PFSK-1 (cell line): ENCODE results near the gene KCNG2.

Experiments used
- FOXP2 ChIP-seq: optimal IDR thresholded peaks from 2 replicates; pipeline ENCODE3; 2011; ENCODE audit warnings: borderline replicate concordance, control low read depth, inconsistent platforms; ENCODE audit not compliant: insufficient read depth; ENCODE audit errors: extremely low read length, extremely low read depth
- POLR2AphosphoS5 ChIP-seq: IDR thresholded peaks from 2 replicates; pipeline ENCODE4 v1.6.1; 2012; ENCODE audit warnings: low read depth, mild to moderate bottlenecking, control low read depth, low read length, moderate library complexity
- SIN3A ChIP-seq: IDR thresholded peaks from 2 replicates; pipeline ENCODE4 v1.6.1; 2012; ENCODE audit warnings: mild to moderate bottlenecking, low read length, moderate library complexity, borderline replicate concordance; ENCODE audit not compliant: insufficient read depth
- TAF1 ChIP-seq: IDR thresholded peaks from 2 replicates; pipeline ENCODE4 v1.6.1; 2012; ENCODE audit warnings: low read length, control low read depth, borderline replicate concordance; ENCODE audit not compliant: insufficient read depth
- TF ChIP-seq, protein P1 (sequence below), 2 experiments: IDR thresholded peaks; 2 replicates each; pipeline versions ENCODE4 v1.6.1 to v1.8.0; 2011 to 2012; ENCODE audit warnings: low read depth in 2 of 2, low read length in 2 of 2, control low read depth in 1 of 2, inconsistent platforms in 1 of 2, mild to moderate bottlenecking in 1 of 2, moderate library complexity in 1 of 2; ENCODE audit not compliant: insufficient read depth in 1 of 2

Gene KCNG2

DNA sequence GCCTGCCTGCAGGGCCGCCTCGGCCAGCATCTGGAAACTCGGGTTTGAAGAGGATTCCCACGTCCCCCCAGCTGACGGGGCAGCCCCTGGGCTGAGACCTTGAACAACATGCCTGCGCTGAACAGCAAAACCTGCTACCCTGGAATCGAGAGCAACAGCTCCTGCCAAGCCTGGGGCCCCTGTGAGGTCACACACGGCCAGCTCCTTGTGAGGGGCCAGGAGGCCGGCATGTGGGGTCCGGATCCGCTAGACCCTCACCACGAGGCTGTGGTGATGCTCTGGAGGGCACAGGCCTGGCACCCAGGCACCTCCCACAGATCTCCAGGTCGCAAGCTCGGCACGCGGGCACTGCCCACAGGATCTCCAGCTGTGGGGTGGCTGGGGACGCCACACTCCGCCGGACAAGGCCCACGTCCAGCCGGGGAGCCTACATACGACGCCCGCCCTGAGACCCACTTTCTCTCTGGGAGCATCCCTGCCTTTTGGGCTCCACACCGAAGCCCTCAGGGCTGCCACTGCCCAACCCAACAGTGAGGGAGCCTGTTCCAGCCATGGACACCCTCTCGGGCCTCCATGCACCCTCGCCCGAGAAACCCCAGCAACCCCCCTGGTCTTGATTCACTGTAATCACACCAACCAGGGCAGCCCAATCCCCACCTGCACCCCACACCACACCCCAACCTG, 119.6 kb downstream of the KCNG2 start:
- TF ChIP-seq POLR2AphosphoS5 (no peak), FOXP2 (no peak)
- TF ChIP-seq, protein P1, sequence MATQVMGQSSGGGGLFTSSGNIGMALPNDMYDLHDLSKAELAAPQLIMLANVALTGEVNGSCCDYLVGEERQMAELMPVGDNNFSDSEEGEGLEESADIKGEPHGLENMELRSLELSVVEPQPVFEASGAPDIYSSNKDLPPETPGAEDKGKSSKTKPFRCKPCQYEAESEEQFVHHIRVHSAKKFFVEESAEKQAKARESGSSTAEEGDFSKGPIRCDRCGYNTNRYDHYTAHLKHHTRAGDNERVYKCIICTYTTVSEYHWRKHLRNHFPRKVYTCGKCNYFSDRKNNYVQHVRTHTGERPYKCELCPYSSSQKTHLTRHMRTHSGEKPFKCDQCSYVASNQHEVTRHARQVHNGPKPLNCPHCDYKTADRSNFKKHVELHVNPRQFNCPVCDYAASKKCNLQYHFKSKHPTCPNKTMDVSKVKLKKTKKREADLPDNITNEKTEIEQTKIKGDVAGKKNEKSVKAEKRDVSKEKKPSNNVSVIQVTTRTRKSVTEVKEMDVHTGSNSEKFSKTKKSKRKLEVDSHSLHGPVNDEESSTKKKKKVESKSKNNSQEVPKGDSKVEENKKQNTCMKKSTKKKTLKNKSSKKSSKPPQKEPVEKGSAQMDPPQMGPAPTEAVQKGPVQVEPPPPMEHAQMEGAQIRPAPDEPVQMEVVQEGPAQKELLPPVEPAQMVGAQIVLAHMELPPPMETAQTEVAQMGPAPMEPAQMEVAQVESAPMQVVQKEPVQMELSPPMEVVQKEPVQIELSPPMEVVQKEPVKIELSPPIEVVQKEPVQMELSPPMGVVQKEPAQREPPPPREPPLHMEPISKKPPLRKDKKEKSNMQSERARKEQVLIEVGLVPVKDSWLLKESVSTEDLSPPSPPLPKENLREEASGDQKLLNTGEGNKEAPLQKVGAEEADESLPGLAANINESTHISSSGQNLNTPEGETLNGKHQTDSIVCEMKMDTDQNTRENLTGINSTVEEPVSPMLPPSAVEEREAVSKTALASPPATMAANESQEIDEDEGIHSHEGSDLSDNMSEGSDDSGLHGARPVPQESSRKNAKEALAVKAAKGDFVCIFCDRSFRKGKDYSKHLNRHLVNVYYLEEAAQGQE (IDR thresholded peaks at IDR 0.05; ENCODE audit: insufficient read depth in 1 of 2, low read depth in 2 of 2, low read length in 2 of 2): no peak

DNA sequence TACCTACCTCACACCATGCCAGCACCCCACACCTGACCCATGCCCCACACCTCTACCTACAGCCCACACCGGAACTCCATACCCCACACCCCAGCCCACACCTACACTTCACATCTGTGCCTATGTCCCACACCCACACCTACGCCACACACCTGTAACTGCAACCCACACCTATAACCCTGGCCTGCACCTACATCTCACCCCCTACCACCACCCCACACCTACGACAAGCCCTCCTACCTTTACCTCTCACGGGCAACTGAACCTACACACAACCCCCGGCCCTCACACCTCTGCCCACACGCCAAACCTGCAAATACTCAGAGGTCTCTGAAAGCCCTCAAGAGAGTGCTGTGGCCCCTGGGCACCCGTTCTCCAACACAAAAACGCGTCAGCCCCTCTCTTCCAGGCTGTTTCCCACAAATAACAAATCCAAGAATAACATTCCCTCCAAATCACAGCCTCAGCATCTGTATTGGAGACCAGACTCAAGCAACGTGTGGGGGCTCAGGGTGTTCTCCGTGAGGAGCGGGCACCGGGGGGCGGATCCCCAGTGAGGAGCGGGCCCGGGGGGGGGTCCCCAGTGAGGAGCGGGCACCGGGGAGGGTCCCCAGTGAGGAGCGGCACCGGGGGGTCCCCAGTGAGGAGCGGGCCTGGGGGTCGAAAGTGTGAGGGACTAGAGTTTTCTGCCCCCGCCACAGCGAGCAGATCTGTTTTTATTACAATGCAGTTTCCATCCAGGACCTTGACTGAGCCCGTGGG, 120.3 kb downstream of the KCNG2 start:
- TF ChIP-seq, protein P1 (IDR thresholded peaks at IDR 0.05; ENCODE audit: insufficient read depth in 1 of 2, low read depth in 2 of 2, low read length in 2 of 2): no peak
- TF ChIP-seq FOXP2: no peak
- TF ChIP-seq POLR2AphosphoS5: no peak
- TF ChIP-seq SIN3A: no peak
- no peak for TF ChIP-seq TAF1

DNA sequence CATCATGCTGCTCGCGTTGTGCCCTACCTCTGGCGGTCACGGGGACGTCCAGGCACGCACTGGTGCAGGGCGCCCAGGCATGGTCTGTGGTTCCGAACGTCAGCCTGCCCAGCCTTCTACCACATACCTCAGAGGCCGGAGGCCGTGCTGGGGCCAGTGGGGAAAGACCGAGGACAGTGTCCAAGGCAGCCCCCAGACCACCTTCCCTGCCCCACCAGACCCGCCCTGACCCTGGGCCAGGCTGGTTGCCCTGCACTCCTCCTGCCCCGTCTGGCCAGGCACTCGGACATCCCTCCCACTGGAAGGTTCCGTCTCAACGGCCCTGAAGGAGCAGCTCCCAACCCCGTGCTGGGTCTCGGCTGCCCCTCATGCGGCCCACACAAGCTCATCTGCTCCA, 120.9 kb downstream of the KCNG2 start:
- TF ChIP-seq POLR2AphosphoS5: no peak
- TF ChIP-seq, protein P1 (IDR thresholded peaks at IDR 0.05; ENCODE audit: insufficient read depth in 1 of 2, low read depth in 2 of 2, low read length in 2 of 2): no peak
- TF ChIP-seq TAF1: no peak
- TF ChIP-seq FOXP2: no peak
- no peak for TF ChIP-seq SIN3A

DNA sequence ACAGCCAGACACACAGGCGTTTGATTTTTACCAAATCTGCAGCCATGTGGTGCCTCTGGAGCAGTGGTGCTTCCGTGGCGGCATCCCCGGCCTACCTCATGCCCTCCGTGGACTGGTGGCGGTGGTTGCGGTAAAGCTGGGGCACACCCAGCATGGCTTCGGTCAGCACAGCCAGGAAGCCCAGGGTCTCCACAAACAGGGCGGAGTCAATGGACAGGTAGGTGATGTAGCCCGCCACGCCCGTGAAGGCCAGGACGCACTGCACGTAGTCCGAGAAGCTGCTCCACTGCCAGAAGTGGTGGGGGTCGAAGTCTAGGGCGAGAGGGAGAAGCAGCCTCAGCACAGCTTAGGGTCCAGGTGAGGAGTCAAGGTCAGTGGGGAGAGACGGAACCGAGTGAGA, 121.4 kb downstream of the KCNG2 start:
- TF ChIP-seq FOXP2: no peak
- TF ChIP-seq, protein P1 (IDR thresholded peaks at IDR 0.05; ENCODE audit: insufficient read depth in 1 of 2, low read depth in 2 of 2, low read length in 2 of 2): no peak
- no peak for TF ChIP-seq TAF1
- no peak for TF ChIP-seq POLR2AphosphoS5
- TF ChIP-seq SIN3A: no peak
